ENCODE results near the gene PSMG2.

DNA sequence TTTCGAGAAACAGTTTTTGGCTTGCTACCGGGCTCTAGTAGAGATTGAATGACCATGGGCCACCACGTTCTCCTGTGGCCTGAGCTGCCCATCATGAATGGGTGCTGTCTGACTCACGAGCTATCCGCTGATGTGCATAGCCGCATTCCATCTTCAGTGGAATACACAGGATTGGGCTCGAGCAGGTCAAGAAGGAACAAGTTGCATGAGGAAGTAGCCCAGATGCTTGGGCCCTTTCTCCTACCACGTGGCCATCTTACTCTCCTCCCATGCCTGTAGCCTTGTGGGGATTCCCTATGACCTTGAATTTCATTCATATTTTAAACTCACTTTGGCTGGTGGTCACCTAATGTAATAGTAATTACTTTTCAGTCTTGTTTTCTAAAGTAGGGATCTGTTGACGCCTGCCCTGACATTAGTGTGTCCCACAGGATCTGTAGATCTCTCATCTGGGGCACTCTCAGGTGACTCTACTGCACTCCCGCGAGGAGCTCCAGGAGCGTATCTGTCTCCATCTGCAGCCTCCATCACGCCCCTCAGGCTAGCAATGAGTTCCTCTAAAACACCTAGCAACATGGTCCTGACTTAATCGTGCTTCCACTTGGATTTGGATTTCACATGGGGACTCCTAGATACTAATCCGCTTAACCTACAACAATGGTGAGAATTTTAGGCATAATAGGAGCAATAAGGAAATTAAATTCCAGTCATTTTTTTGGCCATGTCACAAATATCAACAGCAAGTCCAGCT is 67.8 kb downstream of the PSMG2 start:
- TF ChIP-seq, protein P1, sequence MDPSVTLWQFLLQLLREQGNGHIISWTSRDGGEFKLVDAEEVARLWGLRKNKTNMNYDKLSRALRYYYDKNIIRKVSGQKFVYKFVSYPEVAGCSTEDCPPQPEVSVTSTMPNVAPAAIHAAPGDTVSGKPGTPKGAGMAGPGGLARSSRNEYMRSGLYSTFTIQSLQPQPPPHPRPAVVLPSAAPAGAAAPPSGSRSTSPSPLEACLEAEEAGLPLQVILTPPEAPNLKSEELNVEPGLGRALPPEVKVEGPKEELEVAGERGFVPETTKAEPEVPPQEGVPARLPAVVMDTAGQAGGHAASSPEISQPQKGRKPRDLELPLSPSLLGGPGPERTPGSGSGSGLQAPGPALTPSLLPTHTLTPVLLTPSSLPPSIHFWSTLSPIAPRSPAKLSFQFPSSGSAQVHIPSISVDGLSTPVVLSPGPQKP (IDR thresholded peaks at IDR 0.05; ENCODE audit: borderline replicate concordance, low read depth, low read length) = no peak
- TF ChIP-seq, protein P2, sequence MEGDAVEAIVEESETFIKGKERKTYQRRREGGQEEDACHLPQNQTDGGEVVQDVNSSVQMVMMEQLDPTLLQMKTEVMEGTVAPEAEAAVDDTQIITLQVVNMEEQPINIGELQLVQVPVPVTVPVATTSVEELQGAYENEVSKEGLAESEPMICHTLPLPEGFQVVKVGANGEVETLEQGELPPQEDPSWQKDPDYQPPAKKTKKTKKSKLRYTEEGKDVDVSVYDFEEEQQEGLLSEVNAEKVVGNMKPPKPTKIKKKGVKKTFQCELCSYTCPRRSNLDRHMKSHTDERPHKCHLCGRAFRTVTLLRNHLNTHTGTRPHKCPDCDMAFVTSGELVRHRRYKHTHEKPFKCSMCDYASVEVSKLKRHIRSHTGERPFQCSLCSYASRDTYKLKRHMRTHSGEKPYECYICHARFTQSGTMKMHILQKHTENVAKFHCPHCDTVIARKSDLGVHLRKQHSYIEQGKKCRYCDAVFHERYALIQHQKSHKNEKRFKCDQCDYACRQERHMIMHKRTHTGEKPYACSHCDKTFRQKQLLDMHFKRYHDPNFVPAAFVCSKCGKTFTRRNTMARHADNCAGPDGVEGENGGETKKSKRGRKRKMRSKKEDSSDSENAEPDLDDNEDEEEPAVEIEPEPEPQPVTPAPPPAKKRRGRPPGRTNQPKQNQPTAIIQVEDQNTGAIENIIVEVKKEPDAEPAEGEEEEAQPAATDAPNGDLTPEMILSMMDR (conservative IDR thresholded peaks at IDR 0.05; ENCODE audit: low read depth, low read length) = no peak
- no peak for TF ChIP-seq POLR2A (IDR thresholded peaks at IDR 0.05; ENCODE audit: low read depth, low read length)
- TF ChIP-seq MAZ (IDR thresholded peaks at IDR 0.05; ENCODE audit: borderline replicate concordance, low read depth, low read length) = no peak
- no peak for TF ChIP-seq MXI1 (IDR thresholded peaks at IDR 0.05; ENCODE audit: borderline replicate concordance, low read depth, low read length)
- TF ChIP-seq RFX5 (IDR thresholded peaks at IDR 0.05; ENCODE audit: low read depth, low read length) = no peak

Data from IMR-90 (cell line).